Stomach (tissue), 9 donors: ENCODE measurements around the gene CNDP1. TPM values are rescaled to one million over a fixed set of nuclear protein-coding genes. Genes with fewer than 3 reads are reported as not detected.

ENCODE experiments used
- DNase-seq, 2 donors: peaks; one replicate each; pipeline versions ENCODE4 v3.0.0 to v3.0.0-alpha.2; 2013 to 2019
- H3K27ac ChIP-seq, 5 donors: fragments of 200-600 bp in 4 of 5; sonication (generic) in 4 of 5; one replicate each; pipeline ENCODE4 v1.5.1; 2013 to 2019; ENCODE audit warnings: mild to moderate bottlenecking in 1 of 5, moderate library complexity in 1 of 5
- H3K27me3 ChIP-seq, 3 donors: fragments of 200-600 bp; sonication (generic); one replicate each; pipeline ENCODE4 v1.5.1; 2017 to 2019; ENCODE audit warnings: mixed run types in 1 of 3
- H3K36me3 ChIP-seq, 4 donors: fragments of 200-600 bp; sonication (generic); 1 replicate in 3 of 4; 2 replicates in 1 of 4; pipeline ENCODE4 v1.5.1; 2016 to 2019
- H3K4me1 ChIP-seq, 4 donors: fragments of 200-600 bp; sonication (generic); one replicate each; pipeline ENCODE4 v1.5.1; 2016 to 2019
- H3K4me3 ChIP-seq, 4 donors: fragments of 200-600 bp; sonication (generic) in 3 of 4; one replicate each; pipeline ENCODE4 v1.5.1; 2016 to 2019; ENCODE audit warnings: mild to moderate bottlenecking in 1 of 4
- H3K9me3 ChIP-seq, 4 donors: fragments of 200-600 bp; sonication (generic); one replicate each; pipeline ENCODE4 v1.5.1; 2016 to 2019
- CTCF ChIP-seq, 7 experiments: fragments of 450-650 bp in 4 of 7; fragments of 200-600 bp in 3 of 7; sonication (generic) in 3 of 7; IDR thresholded peaks; one replicate each; pipeline ENCODE4 v1.5.1; 2016 to 2019; ENCODE audit warnings: antibody characterized with exemption in 7 of 7, control low read depth in 2 of 7, mild to moderate bottlenecking in 1 of 7
- EP300 ChIP-seq: sonication (generic); formaldehyde crosslinking; IDR thresholded peaks from one replicate; pipeline ENCODE4 v1.6.1; 2017; ENCODE audit warnings: antibody characterized with exemption
- POLR2A ChIP-seq, 4 donors: fragments of 450-650 bp; IDR thresholded peaks; one replicate each; pipeline ENCODE4 v1.6.1; 2016; ENCODE audit warnings: antibody characterized with exemption in 4 of 4, control low read depth in 2 of 4, mild to moderate bottlenecking in 1 of 4, moderate library complexity in 1 of 4
- POLR2AphosphoS5 ChIP-seq, 3 donors: sonication (generic); formaldehyde crosslinking; IDR thresholded peaks; one replicate each; pipeline ENCODE4 v1.6.1; 2016; ENCODE audit warnings: antibody characterized with exemption in 3 of 3
- WGBS, 5 donors: extraction: QIAGEN DNeasy Blood & Tissue Kit in 3 of 5; methylation state at CpG; one replicate each; pipeline versions ENCODE4 v1.1.5 to v1.1.7; 2013 to 2018; 5-methylcytosine and 5-hydroxymethylcytosine counted together
- intact Hi-C: fragments of 100-400 bp; cut with DNase I; formaldehyde crosslinking; loops from one replicate; pipeline ENCODE4 v1.15.1; 2023; ENCODE audit warnings: low total_unique reads
- polyA plus RNA-seq, 3 donors: library from polyadenylated mRNA; stranded (reverse); fragments of 200-250 nt; gene quantifications; one replicate each; pipeline ENCODE4 v1.2.3, GENCODE V29; 2013
- total RNA-seq, 5 donors: library from RNA; depleted of rRNA; stranded (reverse); fragments of >200 nt; gene quantifications; one replicate each; pipeline versions ENCODE4 v1.1.0 to v1.2.3, GENCODE V29; 2014 to 2016
- donor health status: healthy with polysubstance abuse.
- donor health status: Bipolar disorder and iron deficiency.
- donor health status: healthy.

CNDP1 gene
- total and polyA plus RNA-seq, 8 donors, result 0.13 to 0.72 (median 0.50) TPM; not detected in 5

GRCh38 chr18:74529378-74529777 is 4.9 kb upstream of the CNDP1 start:
- TF ChIP-seq CTCF (IDR thresholded peaks at IDR 0.05) (no peak), POLR2AphosphoS5 (IDR thresholded peaks at IDR 0.05) (no peak), POLR2A (IDR thresholded peaks at IDR 0.05) (no peak), EP300 (no peak)
- WGBS, 5 donors, result 79 to 91% (median 80%) methylated on average over 6 of the region's 6 CpGs
- Histone ChIP-seq H3K9me3 (no peaks in the 10 kb centered on the region), H3K27ac (no peak overlapping the region), H3K27me3 (no peaks in the 10 kb centered on the region), H3K36me3 (no peaks in the 10 kb centered on the region), H3K4me3 (no peak overlapping the region), H3K4me1 (peaks cover 0 to 25% (median 10%) of the 10 kb centered on the region in 4 donors)
- intact Hi-C loops, result no loop called here
- peak in 1 of 2 donors; percentile 2 for DNase-seq

GRCh38 chr18:74529811-74530583 is 4.3 kb upstream of the CNDP1 start:
- no peaks in the 10 kb centered on the region for H3K36me3 ChIP-seq
- no peaks in the 10 kb centered on the region for H3K9me3 ChIP-seq
- intact Hi-C loops, result no loop called here
- H3K27ac ChIP-seq, result peak overlapping the region in 2 of 5 donors; percentile 24 to 50
- H3K27me3 ChIP-seq, result no peaks in the 10 kb centered on the region
- TF ChIP-seq EP300, result no peak
- no peak for TF ChIP-seq CTCF (IDR thresholded peaks at IDR 0.05)
- 87 to 93% (median 91%) methylated on average over 24 to 25 of the region's 25 CpGs for WGBS, 5 donors
- peaks cover 0 to 25% (median 10%) of the 10 kb centered on the region in 4 donors for H3K4me1 ChIP-seq
- DNase-seq, result peak in 1 of 2 donors; percentile 22
- no peak overlapping the region for H3K4me3 ChIP-seq

GRCh38 chr18:74530584-74530862 is 3.8 kb upstream of the CNDP1 start:
- 34 to 62% (median 46%) methylated on average over 6 of the region's 6 CpGs for WGBS, 5 donors
- intact Hi-C loops, result no loop called here
- H3K27ac ChIP-seq, result peak overlapping the region in 2 of 5 donors; percentile 24 to 50
- no peaks in the 10 kb centered on the region for H3K36me3 ChIP-seq
- H3K27me3 ChIP-seq, result no peaks in the 10 kb centered on the region
- H3K9me3 ChIP-seq, result no peaks in the 10 kb centered on the region
- peak in 1 of 2 donors; percentile 76 for DNase-seq
- H3K4me3 ChIP-seq, result no peak overlapping the region
- TF ChIP-seq CTCF (IDR thresholded peaks at IDR 0.05) (no peak), POLR2AphosphoS5 (IDR thresholded peaks at IDR 0.05) (no peak), POLR2A (IDR thresholded peaks at IDR 0.05) (no peak), EP300 (no peak)
- H3K4me1 ChIP-seq, result peaks cover 0 to 25% (median 10%) of the 10 kb centered on the region in 4 donors

- no peak for TF ChIP-seq EP300
- TF ChIP-seq POLR2AphosphoS5 (IDR thresholded peaks at IDR 0.05), result no peak
- TF ChIP-seq POLR2A (IDR thresholded peaks at IDR 0.05), result no peak
- Histone ChIP-seq H3K36me3 (no peaks in the 10 kb centered on the region), H3K9me3 (no peaks in the 10 kb centered on the region), H3K4me3 (no peak overlapping the region), H3K27me3 (no peaks in the 10 kb centered on the region), H3K27ac (peak overlapping the region in 2 of 5 donors; percentile 24 to 50), H3K4me1 (peaks cover 0 to 21% (median 8%) of the 10 kb centered on the region in 4 donors)
- peak in 1 of 2 donors; percentile 23 for DNase-seq
- WGBS, 5 donors, result 85 to 93% (median 90%) methylated on average over 7 of the region's 7 CpGs
- intact Hi-C loops, result no loop called here
Measured at GRCh38 chr18:74531043-74531442, 3.3 kb upstream of the CNDP1 start.

- Histone ChIP-seq H3K27me3 (no peaks in the 10 kb centered on the region), H3K4me3 (no peak overlapping the region), H3K36me3 (no peaks in the 10 kb centered on the region), H3K27ac (no peak overlapping the region), H3K9me3 (no peaks in the 10 kb centered on the region), H3K4me1 (peaks cover 0 to 21% (median 8%) of the 10 kb centered on the region in 4 donors)
- TF ChIP-seq EP300 (no peak), POLR2A (IDR thresholded peaks at IDR 0.05) (no peak)
- peak in 1 of 2 donors; percentile 21 for DNase-seq
- intact Hi-C loops, result no loop called here
- 66 to 74% (median 67%) methylated on average over 7 to 9 of the region's 9 CpGs for WGBS, 5 donors
Measured at GRCh38 chr18:74532511-74533025, 1.7 kb upstream of the CNDP1 start.
